ENCODE data around the gene AOC2. TPM values are rescaled to one million over a fixed set of nuclear protein-coding genes. Genes with fewer than 3 reads are reported as not detected.
A peak's percentile ranks its signal among the peaks of the same experiment; 100 is the strongest.

Gene AOC2
- total and polyA plus RNA-seq, 4 donors: 0.17 to 2.4 (median 0.41) TPM

GRCh38 chr17:42889809-42890208 lies 45.4 kb downstream of the AOC2 start:
- DNase-seq (ENCODE audit: low spot score): no peak
- TF ChIP-seq ZBTB33 (IDR thresholded peaks at IDR 0.05) (no peak), TAF1 (conservative IDR thresholded peaks at IDR 0.05) (no peak), JUND (IDR thresholded peaks at IDR 0.05) (no peak)
- peaks cover 24 to 72% (median 55%) of the 10 kb centered on the region in 4 donors for H3K4me1 ChIP-seq (ENCODE audit: control insufficient read depth in 4 of 4, insufficient read depth in 4 of 4, low read length in 3 of 4)
- WGBS: 84% methylated on average over 7 of the region's 7 CpGs
- H3K36me3 ChIP-seq (ENCODE audit: control insufficient read depth in 4 of 4, insufficient read depth in 3 of 4, low read depth in 1 of 4, low read length in 3 of 4): no peaks in the 10 kb centered on the region
- no peak overlapping the region for H3K27ac ChIP-seq (ENCODE audit: low read depth in 1 of 2, low read length in 2 of 2)
- no peaks in the 10 kb centered on the region for H3K9me3 ChIP-seq (ENCODE audit: control insufficient read depth in 4 of 4, low read length in 3 of 4)
- H3K9ac ChIP-seq (ENCODE audit: low read depth in 1 of 2, low read length in 2 of 2): no peak overlapping the region
- H3K27me3 ChIP-seq (ENCODE audit: control insufficient read depth in 4 of 4, insufficient read depth in 4 of 4, low read length in 3 of 4): no peaks in the 10 kb centered on the region
- no peak overlapping the region for H3K4me3 ChIP-seq (ENCODE audit: low read depth in 1 of 3, low read length in 3 of 3)

- Histone ChIP-seq H3K27me3 (ENCODE audit: control insufficient read depth in 4 of 4, insufficient read depth in 4 of 4, low read length in 3 of 4) (no peaks in the 10 kb centered on the region), H3K9me3 (ENCODE audit: control insufficient read depth in 4 of 4, low read length in 3 of 4) (no peaks in the 10 kb centered on the region), H3K4me3 (ENCODE audit: low read depth in 1 of 3, low read length in 3 of 3) (no peak overlapping the region), H3K27ac (ENCODE audit: low read depth in 1 of 2, low read length in 2 of 2) (peak overlapping the region; percentile 85 to 88), H3K36me3 (ENCODE audit: control insufficient read depth in 4 of 4, insufficient read depth in 3 of 4, low read depth in 1 of 4, low read length in 3 of 4) (no peaks in the 10 kb centered on the region), H3K4me1 (ENCODE audit: control insufficient read depth in 4 of 4, insufficient read depth in 4 of 4, low read length in 3 of 4) (peaks cover 25 to 65% (median 50%) of the 10 kb centered on the region in 4 donors), H3K9ac (ENCODE audit: low read depth in 1 of 2, low read length in 2 of 2) (peak overlapping the region; percentile 23 to 63)
- TF ChIP-seq JUND (IDR thresholded peaks at IDR 0.05): no peak
- no peak for TF ChIP-seq REST (IDR thresholded peaks at IDR 0.05)
- TF ChIP-seq RAD21 (IDR thresholded peaks at IDR 0.05): peak in 1 of 2 donors; percentile 29
- no peak for TF ChIP-seq ZBTB33 (IDR thresholded peaks at IDR 0.05)
- TF ChIP-seq RXRA (IDR thresholded peaks at IDR 0.05): peak in 1 of 2 donors; percentile 26
- peak; percentile 10 for TF ChIP-seq SP1 (IDR thresholded peaks at IDR 0.05)
- no peak for TF ChIP-seq FOXA1 (IDR thresholded peaks at IDR 0.05)
- TF ChIP-seq CTCF (IDR thresholded peaks at IDR 0.05; ENCODE audit: low read depth, low read length, missing input control): no peak
- WGBS: 23% methylated on average over 10 of the region's 10 CpGs
- DNase-seq (ENCODE audit: low spot score): peak; percentile 48
Observed at GRCh38 chr17:42891539-42892152, 47.3 kb downstream of the AOC2 start.

Data from liver (tissue), 9 donors.